ENCODE measurements around the gene ATF1. TPM values are rescaled to one million over a fixed set of nuclear protein-coding genes. Genes with fewer than 3 reads are reported as not detected.

Gene ATF1
- total and polyA plus RNA-seq, 2 of the 8 experiments (the other 6 are each of a cell fraction or from before 2014, with no cell fraction given): 23.2 to 41.8 TPM

DNA sequence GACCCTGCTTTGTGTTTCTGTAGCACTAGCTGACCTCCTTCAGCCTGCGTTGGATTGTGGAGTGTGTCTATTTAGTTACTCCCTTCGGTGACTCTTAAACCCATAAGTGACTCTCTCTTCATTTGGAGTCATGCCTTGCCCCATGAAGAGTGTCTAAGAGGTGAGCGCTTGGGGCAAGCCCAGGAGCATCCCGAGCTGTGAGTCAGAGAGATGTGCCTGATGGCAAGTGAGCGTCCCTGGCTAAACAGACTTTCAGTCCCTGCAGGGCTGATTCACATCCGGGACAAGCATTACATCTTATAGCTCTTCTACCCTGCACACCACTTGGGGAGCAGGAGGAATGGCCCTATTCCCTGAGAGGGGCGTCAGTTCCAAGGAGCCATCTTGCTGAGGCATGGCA lies 24.3 kb upstream of the ATF1 start:
- TF ChIP-seq TBP (IDR thresholded peaks at IDR 0.05; ENCODE audit: low read depth, low read length) (no peak), SIRT6 (IDR thresholded peaks at IDR 0.05; ENCODE audit: low read length) (no peak), RBBP5 (IDR thresholded peaks at IDR 0.05; ENCODE audit: borderline replicate concordance, low read depth, low read length) (no peak)
- TF ChIP-seq, protein P1, sequence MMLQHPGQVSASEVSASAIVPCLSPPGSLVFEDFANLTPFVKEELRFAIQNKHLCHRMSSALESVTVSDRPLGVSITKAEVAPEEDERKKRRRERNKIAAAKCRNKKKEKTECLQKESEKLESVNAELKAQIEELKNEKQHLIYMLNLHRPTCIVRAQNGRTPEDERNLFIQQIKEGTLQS (IDR thresholded peaks at IDR 0.05; ENCODE audit: insufficient read depth, low read depth, low read length): no peak
- H4K20me1 ChIP-seq (replicated peaks in 1 of 2; ENCODE audit: control insufficient read depth in 1 of 2, insufficient read depth in 2 of 2, low read length in 2 of 2): no peaks in the 10 kb centered on the region
- peaks cover 10 to 41% (median 25%) of the 10 kb centered on the region in 4 experiments; a peak in 7 of 8 replicates for H3K36me3 ChIP-seq (ENCODE audit: control insufficient read depth in 2 of 4, insufficient read depth in 4 of 4, low read length in 3 of 4)
- no peaks in the 10 kb centered on the region for H3K79me2 ChIP-seq (ENCODE audit: control insufficient read depth in 1 of 2, insufficient read depth in 2 of 2, low read length in 2 of 2)
- H3K14ac ChIP-seq (ENCODE audit: insufficient read length): no peak overlapping the region
- no peaks in the 10 kb centered on the region for H3K27me3 ChIP-seq (replicated peaks in 1 of 4; ENCODE audit: control insufficient read depth in 3 of 4, extremely low read depth in 1 of 4, insufficient read depth in 3 of 4, low read length in 3 of 4)
- H3K4ac ChIP-seq (replicated peaks; ENCODE audit: insufficient read length, low read depth, low read length): no peak overlapping the region
- no peaks in the 10 kb centered on the region for H3K23me2 ChIP-seq (ENCODE audit: low read depth, low read length)
- no peak overlapping the region for H4K5ac ChIP-seq (ENCODE audit: insufficient read length, low read depth, low read length)
- no peak overlapping the region for H4K8ac ChIP-seq (ENCODE audit: extremely low read depth, insufficient read depth, low read length)
- no peak overlapping the region for H3K4me3 ChIP-seq (ENCODE audit: extremely low read depth in 1 of 4, insufficient read depth in 2 of 4, low read depth in 3 of 4, low read length in 4 of 4)
- ChIA-PET CTCF (ENCODE audit: partially characterized antibody) (interaction anchor here (1.5 kb wide), 1 partner anchor 10 kb away, joined by 3 read pairs; no protein-coding TSS in a partner anchor), POLR2A (ENCODE audit: partially characterized antibody) (no interaction called here)
- no peak overlapping the region for H2AK5ac ChIP-seq (ENCODE audit: low read depth, low read length)
- H2BK120ac ChIP-seq (replicated peaks; ENCODE audit: low read depth, low read length): no peak overlapping the region
- H3K18ac ChIP-seq (ENCODE audit: extremely low read depth, low read length): no peak overlapping the region
- no peak overlapping the region for H4K91ac ChIP-seq (replicated peaks; ENCODE audit: insufficient read length, low read length)
- no peak overlapping the region for H2BK20ac ChIP-seq (ENCODE audit: low read length)
- H3K27ac ChIP-seq (ENCODE audit: low read depth, low read length): no peak overlapping the region
- no peak overlapping the region for H2AFZ ChIP-seq (ENCODE audit: low read length)
- no peaks in the 10 kb centered on the region for H3K4me1 ChIP-seq (replicated peaks in 1 of 4; ENCODE audit: control insufficient read depth in 3 of 4, insufficient read depth in 4 of 4, low read length in 3 of 4)
- H3K4me2 ChIP-seq (ENCODE audit: insufficient read depth in 1 of 2, low read depth in 2 of 2, low read length in 2 of 2): no peak overlapping the region
- no peak for DNase-seq (ENCODE audit: low read depth in 1 of 2, low spot score in 2 of 2)
- WGBS, 2 experiments (ENCODE audit: extremely low coverage in 1 of 2, insufficient coverage in 1 of 2, insufficient read length in 1 of 2, insufficient replicate concordance in 2 of 2, low coverage in 1 of 2, low lambda C conversion rate in 2 of 2, missing lambda C conversion rate in 1 of 2): 89% methylated on average over 7 of the region's 7 CpGs; no CpG with 5 or more reads in 1 of the 2 experiments
- no peak overlapping the region for H2BK5ac ChIP-seq (ENCODE audit: low read depth, low read length)
- H3K9me3 ChIP-seq (ENCODE audit: insufficient read depth in 2 of 2, low read depth in 1 of 2, low read length in 1 of 2): no peaks in the 10 kb centered on the region
- no peak overlapping the region for H3K56ac ChIP-seq (replicated peaks; ENCODE audit: insufficient read length, low read depth, low read length)
- H3K23ac ChIP-seq (ENCODE audit: insufficient read length): no peak overlapping the region
- H2BK15ac ChIP-seq (ENCODE audit: low read length): no peak overlapping the region
- FAIRE-seq: no peak
- no peak overlapping the region for H3K9ac ChIP-seq (replicated peaks in 1 of 4; ENCODE audit: extremely low read depth in 1 of 4, low read depth in 3 of 4, low read length in 3 of 4)
- no peaks in the 10 kb centered on the region; the same call in 1 of the 2 replicates for H3K79me1 ChIP-seq (ENCODE audit: low read depth, low read length)
- H2BK12ac ChIP-seq (ENCODE audit: low read depth, low read length): no peak overlapping the region
